K562 (cell line): ENCODE data around the gene DNMT3A.

Source experiments
- FOXA1 ChIP-seq: fragments of 450-650 bp; IDR thresholded peaks from 2 replicates; pipeline ENCODE4 v1.6.1; 2016; ENCODE audit warnings: mild to moderate bottlenecking, borderline replicate concordance
- POLR2A ChIP-seq: fragments of 450-650 bp; conservative IDR thresholded peaks from 2 replicates; pipeline ENCODE4 v1.6.1; 2016
- SRF ChIP-seq, 2 experiments: fragments of 250-450, 450-650 bp in 1 of 2; sonication (Bioruptor Pico) in 1 of 2; sonication (generic) in 1 of 2; formaldehyde crosslinking; IDR thresholded peaks; 2 replicates each; pipeline versions ENCODE4 v1.5.0 to v1.5.1; 2020 to 2022; ENCODE audit warnings: mild to moderate bottlenecking in 1 of 2, missing genetic modification reagents in 1 of 2
- ZNF695 ChIP-seq: fragments of 450-650 bp; formaldehyde crosslinking; IDR thresholded peaks from 2 replicates; pipeline ENCODE4 v1.4.0; 2020; ENCODE audit warnings: mild to moderate bottlenecking, moderate library complexity
- TF ChIP-seq, protein P1 (sequence below), 3 experiments: IDR thresholded peaks in 2 of 3; conservative IDR thresholded peaks in 1 of 3; 2 replicates each; pipeline ENCODE4 v1.5.1; 2011 to 2012; ENCODE audit warnings: low read length in 3 of 3, mild to moderate bottlenecking in 3 of 3, control low read depth in 2 of 3, improper control_type of control experiment in 1 of 3, inconsistent platforms in 1 of 3, low read depth in 1 of 3, mixed read lengths in 1 of 3, moderate library complexity in 1 of 3; ENCODE audit not compliant: insufficient read depth in 2 of 3

DNA sequence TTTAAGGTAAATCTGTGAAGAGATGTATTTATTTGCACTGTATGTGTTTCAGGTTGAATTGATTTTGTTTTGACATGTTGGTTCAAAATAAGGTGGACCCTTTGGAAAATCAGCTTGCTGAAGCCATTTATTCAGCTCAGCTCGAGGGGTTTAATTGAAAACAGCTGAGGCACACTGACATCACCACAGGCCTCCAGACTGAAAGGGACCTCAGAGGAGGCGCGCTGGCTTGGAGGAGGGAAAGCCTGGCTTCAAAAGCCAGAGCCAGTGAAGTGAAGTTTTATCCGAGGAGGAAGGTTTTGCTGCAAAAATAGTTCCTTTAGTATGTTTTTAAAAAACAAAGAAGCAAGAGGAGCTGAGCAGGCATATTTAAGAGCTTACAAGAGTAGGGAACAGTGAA is 26.9 kb upstream of the DNMT3A start:
- TF ChIP-seq, protein P1, sequence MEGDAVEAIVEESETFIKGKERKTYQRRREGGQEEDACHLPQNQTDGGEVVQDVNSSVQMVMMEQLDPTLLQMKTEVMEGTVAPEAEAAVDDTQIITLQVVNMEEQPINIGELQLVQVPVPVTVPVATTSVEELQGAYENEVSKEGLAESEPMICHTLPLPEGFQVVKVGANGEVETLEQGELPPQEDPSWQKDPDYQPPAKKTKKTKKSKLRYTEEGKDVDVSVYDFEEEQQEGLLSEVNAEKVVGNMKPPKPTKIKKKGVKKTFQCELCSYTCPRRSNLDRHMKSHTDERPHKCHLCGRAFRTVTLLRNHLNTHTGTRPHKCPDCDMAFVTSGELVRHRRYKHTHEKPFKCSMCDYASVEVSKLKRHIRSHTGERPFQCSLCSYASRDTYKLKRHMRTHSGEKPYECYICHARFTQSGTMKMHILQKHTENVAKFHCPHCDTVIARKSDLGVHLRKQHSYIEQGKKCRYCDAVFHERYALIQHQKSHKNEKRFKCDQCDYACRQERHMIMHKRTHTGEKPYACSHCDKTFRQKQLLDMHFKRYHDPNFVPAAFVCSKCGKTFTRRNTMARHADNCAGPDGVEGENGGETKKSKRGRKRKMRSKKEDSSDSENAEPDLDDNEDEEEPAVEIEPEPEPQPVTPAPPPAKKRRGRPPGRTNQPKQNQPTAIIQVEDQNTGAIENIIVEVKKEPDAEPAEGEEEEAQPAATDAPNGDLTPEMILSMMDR (IDR thresholded peaks at IDR 0.05 in 2 of 3, conservative IDR thresholded peaks at IDR 0.05 in 1 of 3; ENCODE audit: insufficient read depth in 2 of 3, low read depth in 1 of 3, low read length in 3 of 3) = no peak
- no peak for TF ChIP-seq POLR2A
- no peak for TF ChIP-seq FOXA1
- no peak for TF ChIP-seq ZNF695 (CRISPR knock-in tag)
- TF ChIP-seq SRF (CRISPR knock-in tag; IDR thresholded peaks at IDR 0.05) = no peak
